Natural killer cell (primary cell): ENCODE measurements around the gene MCOLN1. TPM values are rescaled to one million over a fixed set of nuclear protein-coding genes. Genes with fewer than 3 reads are reported as not detected.

Experiments used
- ATAC-seq, 3 donors: fragments of 150-1000 bp in 2 of 3; fragments of 200-7000 bp in 1 of 3; cut with Tn5 transposase; 1 replicate in 1 of 3; 2 replicates in 2 of 3; pipeline ENCODE4 v1.10.0; 2021; ENCODE audit warnings: mild to moderate bottlenecking in 2 of 3, moderate library complexity in 2 of 3
- DNase-seq, 2 donors: peaks; one replicate each; pipeline versions ENCODE4 v3.0.0 to v3.0.0-alpha.2; 2013 to 2021; ENCODE audit warnings: mixed read lengths in 1 of 2
- H3K27ac ChIP-seq: one replicate; pipeline ENCODE4 v1.5.1; 2013; ENCODE audit warnings: mild to moderate bottlenecking, low read length
- H3K27me3 ChIP-seq: one replicate; pipeline ENCODE4 v1.6.1; 2013; ENCODE audit warnings: low read length; ENCODE audit not compliant: control insufficient read depth, insufficient read depth
- H3K36me3 ChIP-seq: one replicate; pipeline ENCODE4 v1.6.1; 2013; ENCODE audit warnings: low read length; ENCODE audit not compliant: control insufficient read depth, insufficient read depth
- H3K4me1 ChIP-seq: one replicate; pipeline ENCODE4 v1.6.1; 2013; ENCODE audit warnings: low read length; ENCODE audit not compliant: control insufficient read depth, insufficient read depth
- H3K4me3 ChIP-seq: one replicate; pipeline ENCODE4 v1.5.1; 2013; ENCODE audit warnings: low read length
- H3K9me3 ChIP-seq: one replicate; pipeline ENCODE4 v1.6.1; 2013; ENCODE audit warnings: low read length; ENCODE audit not compliant: control insufficient read depth, insufficient read depth
- H3K27ac Mint-ChIP-seq, 2 donors: one replicate each; pipeline ENCODE4 v1.8.0; 2022; ENCODE audit warnings: mild to moderate bottlenecking in 2 of 2, mixed read lengths in 2 of 2, moderate library complexity in 1 of 2
- H3K27me3 Mint-ChIP-seq, 2 donors: one replicate each; pipeline ENCODE4 v1.8.0; 2022; ENCODE audit warnings: low read depth in 2 of 2, mixed read lengths in 2 of 2
- H3K36me3 Mint-ChIP-seq: one replicate; pipeline ENCODE4 v1.8.0; 2022; ENCODE audit warnings: mixed read lengths
- H3K4me1 Mint-ChIP-seq, 2 donors: one replicate each; pipeline ENCODE4 v1.8.0; 2022; ENCODE audit warnings: mixed read lengths in 2 of 2
- H3K4me3 Mint-ChIP-seq: one replicate; pipeline ENCODE4 v1.8.0; 2022; ENCODE audit warnings: mild to moderate bottlenecking, moderate library complexity, mixed read lengths
- H3K9me3 Mint-ChIP-seq, 2 donors: one replicate each; pipeline ENCODE4 v1.8.0; 2022; ENCODE audit warnings: mixed read lengths in 2 of 2
- CTCF ChIP-seq: fragments of 200-600 bp; IDR thresholded peaks from one replicate; pipeline ENCODE4 v1.8.0; 2022; ENCODE audit warnings: antibody characterized with exemption
- WGBS: methylation state at CpG from one replicate; pipeline ENCODE4 v1.1.7; 2013; ENCODE audit warnings: missing lambda C conversion rate; ENCODE audit not compliant: insufficient coverage; 5-methylcytosine and 5-hydroxymethylcytosine counted together
- intact Hi-C: fragments of 100-400 bp; cut with micrococcal nuclease; formaldehyde crosslinking; loops from one replicate; pipeline ENCODE4 v1.14.2; 2022
- total RNA-seq, 4 donors: library from RNA; stranded (reverse); fragments of 120-200 nt in 1 of 4; gene quantifications; one replicate each; pipeline versions ENCODE4 v1.2.3 to v1.2.4, GENCODE V29; 2013 to 2022

MCOLN1 gene
- total RNA-seq, 3 donors from 2014 or later (not counting 1 experiment from before 2014, with no cell fraction given), result 22.9 to 37.6 (median 27.8) TPM

GRCh38 chr19:7539827-7540425 lies 17.5 kb downstream of the MCOLN1 start:
- no peaks in the 10 kb centered on the region for H3K9me3 ChIP-seq
- no peak for DNase-seq
- no peak for ATAC-seq
- intact Hi-C loops, result no loop called here
- H3K27me3 ChIP-seq, result no peaks in the 10 kb centered on the region
- no peak overlapping the region for H3K27ac ChIP-seq
- H3K4me1 Mint-ChIP-seq, result peaks cover 8 to 19% of the 10 kb centered on the region in 2 donors
- H3K36me3 Mint-ChIP-seq, result no peaks in the 10 kb centered on the region
- H3K27ac Mint-ChIP-seq, result no peak overlapping the region
- H3K9me3 Mint-ChIP-seq, result no peaks in the 10 kb centered on the region
- H3K36me3 ChIP-seq, result peaks cover 36% of the 10 kb centered on the region
- no peak for TF ChIP-seq CTCF
- H3K27me3 Mint-ChIP-seq, result no peaks in the 10 kb centered on the region
- H3K4me3 ChIP-seq, result no peak overlapping the region
- peaks cover 28% of the 10 kb centered on the region for H3K4me1 ChIP-seq
- 97% methylated on average over 28 of the region's 28 CpGs for WGBS
- H3K4me3 Mint-ChIP-seq, result no peak overlapping the region

- H3K9me3 Mint-ChIP-seq, result no peaks in the 10 kb centered on the region
- DNase-seq (no peak), ATAC-seq (no peak)
- Histone ChIP-seq H3K27ac (no peak overlapping the region), H3K9me3 (no peaks in the 10 kb centered on the region), H3K4me1 (peaks cover 29% of the 10 kb centered on the region), H3K27me3 (no peaks in the 10 kb centered on the region), H3K4me3 (no peak overlapping the region), H3K36me3 (peaks cover 37% of the 10 kb centered on the region)
- H3K4me1 Mint-ChIP-seq, result peaks cover 7 to 16% of the 10 kb centered on the region in 2 donors
- H3K36me3 Mint-ChIP-seq, result no peaks in the 10 kb centered on the region
- intact Hi-C loops, result no loop called here
- no peak for TF ChIP-seq CTCF
- 95% methylated on average over 39 of the region's 39 CpGs for WGBS
- H3K27me3 Mint-ChIP-seq, result no peaks in the 10 kb centered on the region
- no peak overlapping the region for H3K4me3 Mint-ChIP-seq
- no peak overlapping the region for H3K27ac Mint-ChIP-seq
Observed at GRCh38 chr19:7540761-7541474, 18.5 kb downstream of the MCOLN1 start.

- Histone ChIP-seq H3K9me3 (no peaks in the 10 kb centered on the region), H3K4me1 (peaks cover 23% of the 10 kb centered on the region), H3K27me3 (no peaks in the 10 kb centered on the region), H3K36me3 (peaks cover 37% of the 10 kb centered on the region), H3K4me3 (no peak overlapping the region), H3K27ac (no peak overlapping the region)
- H3K4me3 Mint-ChIP-seq, result no peak overlapping the region
- H3K4me1 Mint-ChIP-seq, result peaks cover 2 to 13% of the 10 kb centered on the region in 2 donors
- H3K27me3 Mint-ChIP-seq, result no peaks in the 10 kb centered on the region
- no peak overlapping the region for H3K27ac Mint-ChIP-seq
- no peaks in the 10 kb centered on the region for H3K36me3 Mint-ChIP-seq
- DNase-seq (no peak), ATAC-seq (no peak)
- WGBS, result 96% methylated on average over 15 of the region's 15 CpGs
- TF ChIP-seq CTCF, result no peak
- intact Hi-C loops, result no loop called here
- H3K9me3 Mint-ChIP-seq, result no peaks in the 10 kb centered on the region
Observed at GRCh38 chr19:7541475-7541824, 19.0 kb downstream of the MCOLN1 start.
